Gastroesophageal sphincter (tissue), 4 donors: ENCODE measurements around the gene TPCN1. TPM values are rescaled to one million over a fixed set of nuclear protein-coding genes. Genes with fewer than 3 reads are reported as not detected.

ENCODE experiments used
- ATAC-seq: fragments of 150-250 bp; one replicate; pipeline ENCODE4 v1.9.1; 2016; ENCODE audit warnings: mild to moderate bottlenecking, moderate library complexity
- H3K27ac ChIP-seq, 4 donors: fragments of 200-600 bp; sonication (generic) in 3 of 4; 1 replicate in 3 of 4; 2 replicates in 1 of 4; pipeline ENCODE4 v1.5.1; 2016 to 2019
- H3K27me3 ChIP-seq: fragments of 200-600 bp; sonication (generic); one replicate; pipeline ENCODE4 v1.5.1; 2019
- H3K36me3 ChIP-seq, 2 donors: fragments of 200-600 bp; sonication (generic); one replicate each; pipeline ENCODE4 v1.5.1; 2019; ENCODE audit warnings: control low read depth in 1 of 2
- H3K4me1 ChIP-seq, 3 donors: fragments of 200-600 bp; sonication (generic); 1 replicate in 2 of 3; 2 replicates in 1 of 3; pipeline ENCODE4 v1.5.1; 2016 to 2019; ENCODE audit warnings: control low read depth in 2 of 3
- H3K4me3 ChIP-seq, 2 donors: fragments of 200-600 bp; sonication (generic); one replicate each; pipeline ENCODE4 v1.5.1; 2019; ENCODE audit warnings: mild to moderate bottlenecking in 1 of 2, moderate library complexity in 1 of 2
- H3K9me3 ChIP-seq, 3 donors: fragments of 200-600 bp; sonication (generic); one replicate each; pipeline ENCODE4 v1.5.1; 2017 to 2019; ENCODE audit warnings: control low read depth in 2 of 3
- EP300 ChIP-seq: sonication (generic); formaldehyde crosslinking; IDR thresholded peaks from one replicate; pipeline ENCODE4 v1.6.1; 2017; ENCODE audit warnings: antibody characterized with exemption, mild to moderate bottlenecking
- POLR2A ChIP-seq, 2 donors: fragments of 450-650 bp; IDR thresholded peaks; one replicate each; pipeline ENCODE4 v1.6.1; 2017; ENCODE audit warnings: antibody characterized with exemption in 2 of 2, mild to moderate bottlenecking in 2 of 2, moderate library complexity in 1 of 2
- POLR2AphosphoS5 ChIP-seq: sonication (generic); formaldehyde crosslinking; IDR thresholded peaks from one replicate; pipeline ENCODE4 v1.6.1; 2017; ENCODE audit warnings: antibody characterized with exemption
- WGBS, 2 donors: methylation state at CpG; one replicate each; pipeline ENCODE4 v1.1.5; 2018; ENCODE audit warnings: low coverage in 1 of 2; 5-methylcytosine and 5-hydroxymethylcytosine counted together
- total RNA-seq, 4 donors: library from RNA; depleted of rRNA; stranded (reverse); fragments of >200 nt; gene quantifications; one replicate each; pipeline ENCODE4 v1.1.0, GENCODE V29; 2016
- TF ChIP-seq, protein P1 (sequence below), 4 experiments: fragments of 200-600 bp in 2 of 4; fragments of 450-650 bp in 2 of 4; sonication (generic) in 1 of 4; IDR thresholded peaks; one replicate each; pipeline ENCODE4 v1.5.1; 2017 to 2019; ENCODE audit warnings: antibody characterized with exemption in 4 of 4, mild to moderate bottlenecking in 2 of 4, moderate library complexity in 2 of 4

Gene TPCN1
- total RNA-seq, 4 donors from 2014 or later: 24.0 to 47.0 (median 37.3) TPM

GRCh38 chr12:113183030-113183589 is 38.2 kb upstream of the TPCN1 start:
- ATAC-seq: no peak
- TF ChIP-seq EP300 (no peak), POLR2AphosphoS5 (no peak)
- Histone ChIP-seq H3K36me3 (peaks cover 0 to 33% of the 10 kb centered on the region in 2 donors), H3K27ac (no peak overlapping the region), H3K4me1 (peaks cover 0 to 50% (median 21%) of the 10 kb centered on the region in 3 donors), H3K27me3 (no peaks in the 10 kb centered on the region), H3K9me3 (no peaks in the 10 kb centered on the region), H3K4me3 (no peak overlapping the region)
- 100% methylated on average over 1 to 4 of the region's 11 CpGs for WGBS, 2 donors

- Histone ChIP-seq H3K27me3 (no peaks in the 10 kb centered on the region), H3K9me3 (no peaks in the 10 kb centered on the region), H3K36me3 (peaks cover 0 to 30% of the 10 kb centered on the region in 2 donors), H3K4me3 (peak overlapping the region; percentile 72 to 99), H3K4me1 (peaks cover 0 to 50% (median 21%) of the 10 kb centered on the region in 3 donors), H3K27ac (peak overlapping the region in 3 of 4 donors; percentile 95 to 98 (median 98))
- TF ChIP-seq, protein P1, sequence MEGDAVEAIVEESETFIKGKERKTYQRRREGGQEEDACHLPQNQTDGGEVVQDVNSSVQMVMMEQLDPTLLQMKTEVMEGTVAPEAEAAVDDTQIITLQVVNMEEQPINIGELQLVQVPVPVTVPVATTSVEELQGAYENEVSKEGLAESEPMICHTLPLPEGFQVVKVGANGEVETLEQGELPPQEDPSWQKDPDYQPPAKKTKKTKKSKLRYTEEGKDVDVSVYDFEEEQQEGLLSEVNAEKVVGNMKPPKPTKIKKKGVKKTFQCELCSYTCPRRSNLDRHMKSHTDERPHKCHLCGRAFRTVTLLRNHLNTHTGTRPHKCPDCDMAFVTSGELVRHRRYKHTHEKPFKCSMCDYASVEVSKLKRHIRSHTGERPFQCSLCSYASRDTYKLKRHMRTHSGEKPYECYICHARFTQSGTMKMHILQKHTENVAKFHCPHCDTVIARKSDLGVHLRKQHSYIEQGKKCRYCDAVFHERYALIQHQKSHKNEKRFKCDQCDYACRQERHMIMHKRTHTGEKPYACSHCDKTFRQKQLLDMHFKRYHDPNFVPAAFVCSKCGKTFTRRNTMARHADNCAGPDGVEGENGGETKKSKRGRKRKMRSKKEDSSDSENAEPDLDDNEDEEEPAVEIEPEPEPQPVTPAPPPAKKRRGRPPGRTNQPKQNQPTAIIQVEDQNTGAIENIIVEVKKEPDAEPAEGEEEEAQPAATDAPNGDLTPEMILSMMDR (IDR thresholded peaks at IDR 0.05): no peak
- TF ChIP-seq POLR2A (IDR thresholded peaks at IDR 0.05) (no peak), POLR2AphosphoS5 (no peak), EP300 (no peak)
- WGBS, 2 donors: 20 to 49% methylated on average over 13 to 19 of the region's 26 CpGs
- ATAC-seq: peak; percentile 64
These were observed 37.0 kb upstream of the TPCN1 start for GRCh38 chr12:113184098-113184899.

DNA sequence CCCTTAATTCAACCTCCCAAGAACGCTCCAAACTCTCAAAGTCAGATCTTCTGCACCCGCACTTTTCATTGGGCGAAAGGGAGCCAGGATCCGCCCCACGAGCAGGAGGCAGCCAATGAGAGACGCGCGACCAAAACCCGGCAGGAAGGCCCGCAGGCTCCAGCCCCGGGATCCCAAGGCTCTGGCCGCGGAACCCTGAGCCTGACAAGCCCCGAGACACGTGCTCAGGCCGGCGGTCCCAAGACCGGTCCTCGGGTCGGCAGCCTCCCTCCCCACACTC is 36.4 kb upstream of the TPCN1 start:
- ATAC-seq: peak; percentile 94
- Histone ChIP-seq H3K27me3 (no peaks in the 10 kb centered on the region), H3K27ac (peak overlapping the region; percentile 83 to 98 (median 96)), H3K4me1 (peaks cover 0 to 50% (median 21%) of the 10 kb centered on the region in 3 donors), H3K9me3 (no peaks in the 10 kb centered on the region), H3K4me3 (peak overlapping the region; percentile 72 to 99), H3K36me3 (peaks cover 0 to 29% of the 10 kb centered on the region in 2 donors)
- peak; percentile 29 for TF ChIP-seq POLR2AphosphoS5
- TF ChIP-seq POLR2A (IDR thresholded peaks at IDR 0.05): no peak
- WGBS, 2 donors: 0% methylated on average over 2 to 9 of the region's 20 CpGs

DNA sequence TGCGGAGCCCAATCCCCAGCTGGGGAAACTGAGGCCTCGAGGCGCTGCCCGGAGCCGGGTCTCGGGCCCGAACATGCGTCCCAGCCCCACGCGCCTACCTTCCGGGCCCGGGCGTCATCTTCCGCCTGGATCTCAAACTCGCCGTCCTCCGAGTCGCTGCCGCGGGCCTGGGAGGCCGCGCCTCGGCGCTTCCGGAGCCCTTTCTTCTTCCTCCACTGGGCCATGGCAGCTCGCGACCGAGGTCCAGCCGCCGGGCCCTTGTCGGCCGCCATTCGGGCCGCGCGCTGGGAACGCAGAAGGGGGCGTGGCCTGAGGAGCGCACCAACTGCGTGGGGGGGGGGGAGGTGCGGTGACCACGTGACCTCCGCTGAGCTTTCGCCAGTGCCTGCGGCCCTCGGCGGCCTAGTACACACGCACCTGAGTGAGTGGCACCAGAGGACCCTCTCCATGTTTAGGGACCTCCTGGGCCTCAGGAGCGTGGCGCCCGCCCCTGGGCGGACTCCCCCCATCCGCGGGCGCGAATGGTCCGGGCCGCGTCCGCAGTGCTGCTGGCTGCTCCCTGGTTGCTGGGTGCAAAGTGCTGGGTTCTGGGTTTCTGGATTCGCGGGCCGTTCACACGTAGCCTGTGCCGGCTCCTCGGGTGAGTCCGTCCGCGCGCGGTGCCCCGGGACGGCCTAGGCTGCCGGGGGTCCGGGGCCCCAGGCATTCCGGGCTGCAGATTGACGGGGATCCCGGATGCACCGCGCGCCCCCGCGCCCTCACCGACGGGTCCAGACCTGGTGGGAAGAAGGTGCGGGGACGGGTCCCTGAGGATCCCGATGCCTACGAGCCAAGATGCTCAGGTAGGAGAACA is 35.9 kb upstream of the TPCN1 start, which contains the start of the genes DDX54 and RITA1:
Gene DDX54 (minus strand): TSS at position 299 of the 853 bp plus-strand sequence. CDS start 27 bp downstream, at position 272.
Gene RITA1 (plus strand): TSS at position 542 of the 853 bp plus-strand sequence. CDS start 1,026 bp downstream, outside the sequence.
- TF ChIP-seq POLR2AphosphoS5 (peak; percentile 29), POLR2A (IDR thresholded peaks at IDR 0.05) (peak; percentile 54), EP300 (peak; percentile 23)
- TF ChIP-seq, protein P1 (IDR thresholded peaks at IDR 0.05): no peak
- H3K4me3 ChIP-seq: peak within 1 kb of the TSS; percentile 72 to 99
- peak; percentile 83 for ATAC-seq
- no peaks in the 10 kb centered on the region for H3K9me3 ChIP-seq
- peak within 1 kb of the TSS; percentile 83 to 98 (median 96) for H3K27ac ChIP-seq
- peaks cover 0 to 50% (median 21%) of the 10 kb centered on the region in 3 donors for H3K4me1 ChIP-seq
- WGBS, 2 donors: no CpG with 5 or more reads among the region's 89 CpGs
- H3K36me3 ChIP-seq: peaks cover 0 to 28% of the 10 kb centered on the region in 2 donors
- no peaks in the 10 kb centered on the region for H3K27me3 ChIP-seq

GRCh38 chr12:113186033-113186365 is 35.3 kb upstream of the TPCN1 start:
- ATAC-seq: no peak
- H3K27me3 ChIP-seq: no peaks in the 10 kb centered on the region
- H3K36me3 ChIP-seq: peaks cover 0 to 26% of the 10 kb centered on the region in 2 donors
- no peaks in the 10 kb centered on the region for H3K9me3 ChIP-seq
- H3K4me1 ChIP-seq: peaks cover 0 to 50% (median 21%) of the 10 kb centered on the region in 3 donors
- H3K27ac ChIP-seq: peak overlapping the region; percentile 83 to 98 (median 96)
- WGBS, 2 donors: 12% methylated on average over 6 of the region's 11 CpGs; no CpG with 5 or more reads in 1 of the 2 donors
- no peak for TF ChIP-seq EP300
- TF ChIP-seq POLR2A (IDR thresholded peaks at IDR 0.05): no peak
- TF ChIP-seq, protein P1 (IDR thresholded peaks at IDR 0.05): no peak
- no peak for TF ChIP-seq POLR2AphosphoS5
- H3K4me3 ChIP-seq: peak overlapping the region; percentile 72 to 99
